ENCODE results near the gene RAD51B.

The RAD51B gene

DNA sequence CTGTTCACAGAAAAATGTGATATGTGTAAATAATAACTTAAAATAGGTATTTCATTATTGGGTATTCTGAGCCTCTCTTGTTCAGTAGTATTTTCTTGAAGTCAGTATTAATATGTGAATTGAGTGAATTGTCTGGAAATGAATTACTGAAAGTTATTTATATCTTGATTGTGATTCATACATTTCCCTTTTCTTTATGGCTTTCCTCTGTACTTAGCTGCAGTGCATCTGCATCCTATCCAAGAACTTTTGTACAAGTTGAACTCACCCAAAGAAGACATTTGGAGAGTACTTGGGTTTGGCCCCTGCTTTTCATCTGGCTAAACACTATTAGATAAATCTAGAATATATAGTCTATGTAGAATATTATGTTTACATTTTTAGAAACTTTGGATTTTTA, 326.0 kb downstream of the RAD51B start:
- no peak for DNase-seq (ENCODE audit: low spot score)

DNA sequence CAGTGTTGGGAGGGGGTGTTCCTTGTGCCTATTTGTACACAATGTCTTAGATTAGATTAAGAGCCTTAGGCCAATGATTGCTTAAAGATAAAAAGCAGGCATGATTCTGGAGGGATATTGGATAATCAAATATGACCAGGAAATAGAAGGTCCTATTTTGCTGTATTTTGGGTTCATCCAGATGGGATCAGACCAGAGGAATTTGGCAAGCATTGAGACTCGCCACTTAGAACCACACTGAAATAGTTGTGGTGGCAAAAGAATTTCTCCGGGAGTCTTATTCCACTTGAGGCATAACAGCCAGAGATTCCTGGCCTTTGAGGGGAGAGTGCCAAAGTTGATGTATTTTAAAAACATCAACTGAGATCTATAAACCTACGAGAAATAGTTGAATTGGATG, 327.2 kb downstream of the RAD51B start:
- no peak for DNase-seq (ENCODE audit: low spot score)

DNA sequence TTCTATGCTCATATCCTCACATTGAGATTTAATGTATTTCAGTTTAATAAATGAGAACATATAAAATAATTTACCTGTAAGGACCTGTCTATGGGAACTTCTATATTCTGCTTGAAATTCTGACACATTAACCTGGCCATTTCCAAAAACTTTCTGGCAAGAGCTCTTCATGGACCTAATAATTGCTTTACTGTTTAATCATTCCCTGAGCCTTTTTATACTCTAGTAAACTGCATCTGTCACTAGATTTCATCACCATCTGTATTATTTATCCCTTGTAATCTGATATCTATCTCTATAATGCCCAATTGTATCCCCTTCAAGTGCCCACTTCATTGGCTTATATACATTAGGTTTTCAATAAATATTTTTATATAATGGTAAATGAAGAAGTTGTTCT, 327.7 kb downstream of the RAD51B start:
- DNase-seq (ENCODE audit: low spot score), result no peak

DNA sequence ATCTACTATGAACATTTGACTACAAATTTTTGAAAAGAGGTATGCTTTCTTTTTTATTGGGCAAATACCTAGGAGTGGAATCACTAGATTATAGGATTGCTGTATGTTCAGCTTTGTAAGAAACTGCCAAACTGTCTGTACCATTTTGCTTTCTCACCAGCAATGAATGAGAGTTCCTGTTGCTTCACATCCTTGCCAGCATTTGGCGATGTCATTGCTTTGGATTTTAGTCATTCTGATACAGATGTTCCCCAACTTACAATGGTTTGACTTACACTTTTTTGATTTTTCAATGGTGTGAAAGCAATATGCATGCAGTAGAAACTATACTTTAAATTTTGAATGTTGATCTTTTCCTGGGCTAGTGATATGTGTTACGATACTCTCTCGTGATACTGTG, 328.7 kb downstream of the RAD51B start:
- no peak for DNase-seq (ENCODE audit: low spot score)

DNA sequence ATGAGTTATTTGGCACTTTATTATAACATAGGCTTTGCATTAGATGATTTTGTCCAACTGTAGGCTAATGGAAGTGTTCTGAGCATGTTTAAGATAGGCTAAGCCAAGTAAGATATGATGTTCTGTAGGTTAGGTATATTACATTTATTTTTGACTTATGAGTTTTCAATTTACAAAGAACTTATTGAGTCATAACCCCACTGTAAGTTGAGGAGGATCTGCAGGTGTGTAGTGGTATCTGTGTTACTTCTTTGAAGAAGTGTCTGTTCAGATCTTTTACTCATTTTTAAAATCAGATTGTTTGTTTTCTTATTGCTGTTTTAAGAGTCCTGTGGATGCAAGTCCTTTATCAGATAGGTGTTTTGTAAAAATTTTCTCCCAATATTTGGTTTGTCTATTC, 329.2 kb downstream of the RAD51B start:
- DNase-seq (ENCODE audit: low spot score), result no peak

DNA sequence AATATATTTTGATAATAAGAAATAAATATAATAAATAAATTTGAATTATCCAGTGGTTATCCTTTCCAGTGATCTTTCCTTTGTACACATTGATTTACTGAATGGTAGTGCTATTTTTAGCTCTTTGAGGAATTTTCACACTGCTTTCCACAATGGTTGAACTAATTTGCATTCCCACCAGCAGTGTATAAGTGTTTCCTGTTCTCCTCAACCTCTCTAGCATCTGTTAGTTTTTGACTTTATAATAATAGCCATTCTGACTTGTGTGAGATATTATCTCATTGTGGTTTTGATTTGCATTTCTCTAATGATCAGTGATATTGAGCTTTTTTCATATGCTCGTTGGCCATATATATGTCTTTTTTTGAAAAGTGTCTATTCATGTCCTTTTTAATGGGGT, 333.7 kb downstream of the RAD51B start:
- no peak for DNase-seq (ENCODE audit: low spot score)

DNA sequence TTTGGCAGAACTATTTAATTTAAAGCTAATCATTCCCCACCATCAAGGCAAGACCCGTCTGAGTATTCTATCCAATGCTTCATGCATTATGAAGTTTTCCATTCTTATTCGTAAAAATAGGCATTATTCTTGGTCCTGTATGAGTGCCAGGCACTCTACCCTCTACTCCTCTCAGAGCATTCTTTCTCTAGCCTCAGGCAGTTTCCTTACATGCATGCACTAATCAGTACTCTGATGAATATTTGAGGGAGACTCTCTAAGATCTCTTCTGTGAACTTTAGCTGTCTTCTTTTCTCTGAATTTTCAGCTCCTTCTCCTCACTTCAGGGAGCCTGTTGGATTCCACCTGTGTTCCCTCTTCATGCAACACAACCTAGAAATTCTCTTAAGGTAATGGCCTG, 334.7 kb downstream of the RAD51B start:
- DNase-seq (ENCODE audit: low spot score), result no peak

DNA sequence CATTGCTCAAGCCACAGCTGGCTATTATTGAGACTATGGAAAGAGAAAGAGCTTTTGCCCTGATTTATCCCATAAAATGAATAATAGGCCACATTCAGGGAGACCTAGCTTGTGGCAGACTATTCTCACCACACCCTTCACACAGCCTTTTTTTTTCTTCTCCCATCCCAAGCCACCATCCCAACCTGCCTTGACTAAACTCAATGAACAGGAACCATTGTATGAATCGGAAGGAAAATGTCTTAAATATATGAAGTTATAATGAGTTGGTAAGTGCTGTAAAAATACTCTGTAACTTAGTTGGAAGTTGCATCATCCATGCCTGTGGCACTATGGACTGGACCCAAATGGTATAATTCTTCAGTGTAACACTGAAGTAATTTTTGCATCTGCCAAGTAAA, 338.4 kb downstream of the RAD51B start:
- DNase-seq (ENCODE audit: low spot score), result no peak

DNA sequence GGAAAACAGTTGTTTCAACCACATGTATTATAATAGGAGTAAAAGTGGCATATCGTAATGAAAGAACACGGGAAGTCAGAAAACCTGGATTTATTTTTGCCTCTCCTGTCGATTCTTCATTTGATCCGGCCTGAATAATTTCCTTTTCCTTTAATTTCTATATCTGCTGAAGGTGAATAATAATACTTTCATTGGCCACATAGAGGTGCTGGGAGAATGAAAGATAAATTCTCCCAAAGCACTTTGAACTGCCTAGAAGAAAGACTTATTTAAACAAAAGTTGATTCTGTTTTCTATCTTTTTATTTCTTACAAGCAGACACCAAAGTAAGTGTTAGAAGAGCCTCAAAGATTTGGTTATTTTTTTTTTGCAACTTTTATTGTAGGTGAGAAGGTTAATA, 339.1 kb downstream of the RAD51B start:
- no peak for DNase-seq (ENCODE audit: low spot score)

DNA sequence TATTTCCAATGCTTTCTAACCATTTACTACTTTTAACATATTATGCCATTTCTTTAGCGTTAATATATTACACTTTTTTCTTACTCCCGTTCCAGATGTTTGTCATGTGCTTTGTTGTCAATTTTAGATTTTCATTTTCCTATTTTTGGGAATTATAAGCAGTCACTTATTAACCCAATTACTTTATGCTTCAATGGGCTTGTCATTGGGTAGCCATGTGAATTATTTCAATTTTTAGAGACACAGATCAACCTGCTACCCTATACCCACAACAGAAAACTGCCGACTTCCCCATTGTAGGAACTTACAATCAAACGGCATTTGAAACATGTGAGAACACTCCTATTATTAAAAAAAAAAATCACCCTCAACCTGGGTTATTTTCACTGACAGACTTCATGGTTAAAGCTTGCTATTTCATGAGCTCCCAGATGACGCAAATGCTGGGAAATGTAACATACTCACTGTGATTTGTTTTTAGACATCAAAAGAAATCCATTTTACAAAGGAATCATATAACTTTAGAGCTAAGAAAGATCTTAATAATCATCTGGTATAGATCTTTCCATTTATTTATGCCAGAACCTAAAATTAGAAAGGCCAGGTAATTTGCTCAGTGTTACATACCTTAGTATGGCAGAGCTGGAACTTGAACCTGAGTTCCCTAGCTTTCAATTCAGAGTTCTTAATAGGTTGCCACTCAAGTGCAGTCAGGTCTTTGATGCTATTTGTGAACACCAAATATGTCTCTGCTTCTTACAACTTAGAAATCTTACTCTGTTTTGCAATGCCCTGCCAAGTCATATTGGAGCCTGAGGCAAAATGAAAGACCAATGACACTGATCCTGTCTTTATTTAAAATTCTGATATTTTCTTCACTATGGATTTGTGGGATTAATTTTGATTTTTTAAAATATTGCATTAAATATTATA, 340.4 kb downstream of the RAD51B start:
- DNase-seq (ENCODE audit: low spot score), result no peak

DNA sequence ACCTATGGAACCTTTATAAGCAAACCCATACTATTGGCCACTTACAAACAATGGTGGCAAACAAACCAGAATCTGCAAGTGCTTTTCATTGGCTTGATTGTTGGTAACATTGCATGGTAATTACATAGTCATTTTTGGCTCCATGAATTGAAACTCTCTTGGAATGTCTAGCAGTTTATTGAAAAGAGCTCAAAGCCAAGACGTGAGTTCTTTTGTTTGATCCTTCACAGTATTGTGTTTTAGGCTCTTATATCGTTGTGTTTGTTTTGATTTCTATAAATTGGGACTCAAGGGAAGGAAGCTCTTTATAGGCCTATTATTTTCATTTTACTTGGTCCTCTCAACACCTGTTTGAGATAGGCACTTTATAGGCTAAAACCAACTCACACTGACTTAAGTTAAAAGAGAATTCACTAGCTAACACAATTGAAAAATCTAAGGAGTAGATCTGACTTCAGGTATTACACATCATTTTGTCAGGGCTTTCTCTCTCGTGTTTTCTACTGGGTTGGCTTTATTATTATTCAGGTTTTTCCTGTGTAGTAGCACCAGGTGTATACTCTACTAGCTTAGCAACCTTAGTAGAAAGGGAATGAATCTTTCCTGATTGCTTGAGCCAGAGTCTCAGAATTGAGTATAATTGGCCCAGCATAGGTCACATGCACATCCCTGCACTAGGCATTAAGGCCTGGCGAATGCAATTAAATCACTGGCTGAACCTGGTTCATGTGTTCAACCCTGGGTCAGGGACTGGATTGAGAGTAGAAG, 341.4 kb downstream of the RAD51B start:
- no peak for DNase-seq (ENCODE audit: low spot score)

DNA sequence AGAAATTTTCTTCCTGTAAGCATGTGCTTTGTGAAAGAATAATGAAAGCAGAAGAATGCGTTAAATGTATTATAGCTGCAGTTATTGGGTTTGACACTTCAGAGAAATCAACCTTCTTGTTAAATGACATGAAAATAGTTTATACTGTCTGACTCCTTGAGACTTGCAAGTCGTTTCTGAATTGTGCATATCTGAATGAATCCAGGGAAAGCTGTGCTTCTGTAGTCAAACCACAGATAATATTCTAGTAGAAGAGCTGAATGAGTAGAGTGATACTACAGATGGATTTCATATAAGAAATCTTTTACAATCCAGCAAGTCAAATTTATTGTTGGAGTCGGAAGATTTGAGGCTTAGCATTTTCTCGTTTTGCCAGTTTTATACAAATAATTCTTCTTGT, 343.3 kb downstream of the RAD51B start:
- no peak for DNase-seq (ENCODE audit: low spot score)

DNA sequence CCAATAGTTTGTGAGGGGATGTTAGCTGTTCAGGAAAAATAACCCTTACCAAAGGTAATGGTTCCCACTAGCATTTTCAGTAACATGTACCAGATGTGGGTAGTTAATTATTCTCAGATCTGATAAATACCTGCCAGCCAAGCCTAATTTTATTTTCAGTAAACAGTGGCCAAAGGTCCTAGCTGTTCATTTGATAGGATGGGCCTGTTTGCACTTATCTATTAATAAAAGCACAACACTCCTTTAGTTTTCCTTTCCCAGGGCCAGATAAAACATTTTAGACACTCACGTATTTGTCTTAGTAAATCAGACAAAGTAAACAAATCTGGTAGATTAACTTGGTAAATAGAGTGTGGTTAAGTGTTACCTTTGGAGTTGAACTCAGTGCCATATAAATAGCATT, 345.1 kb downstream of the RAD51B start:
- DNase-seq (ENCODE audit: low spot score), result no peak

DNA sequence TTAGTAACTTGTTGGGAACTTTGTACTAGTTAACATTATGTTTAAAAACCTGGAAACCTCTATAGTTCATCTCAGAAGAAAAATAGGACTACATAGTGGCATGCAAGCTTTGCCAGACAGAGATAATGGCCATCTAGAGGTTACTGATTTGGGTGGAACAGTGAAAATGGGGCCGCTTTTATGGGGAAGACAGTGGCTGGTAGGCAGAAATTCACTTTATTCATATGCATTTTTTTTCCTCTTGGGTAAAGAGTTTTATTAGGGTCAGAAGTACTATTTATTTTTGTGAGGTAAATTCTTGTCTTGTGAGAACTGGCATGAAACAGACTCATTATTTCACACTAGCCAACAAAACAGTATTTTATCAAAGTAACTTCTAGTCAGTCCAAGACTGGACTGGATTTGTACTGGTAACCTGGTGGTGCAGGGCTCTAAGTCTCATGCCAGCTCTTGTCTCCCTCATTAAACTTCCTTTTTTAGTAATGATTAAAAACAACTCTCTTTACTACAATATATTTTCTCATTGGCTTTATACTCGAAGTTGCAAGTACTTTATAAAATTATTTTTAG, 345.8 kb downstream of the RAD51B start:
- DNase-seq (ENCODE audit: low spot score), result no peak

DNA sequence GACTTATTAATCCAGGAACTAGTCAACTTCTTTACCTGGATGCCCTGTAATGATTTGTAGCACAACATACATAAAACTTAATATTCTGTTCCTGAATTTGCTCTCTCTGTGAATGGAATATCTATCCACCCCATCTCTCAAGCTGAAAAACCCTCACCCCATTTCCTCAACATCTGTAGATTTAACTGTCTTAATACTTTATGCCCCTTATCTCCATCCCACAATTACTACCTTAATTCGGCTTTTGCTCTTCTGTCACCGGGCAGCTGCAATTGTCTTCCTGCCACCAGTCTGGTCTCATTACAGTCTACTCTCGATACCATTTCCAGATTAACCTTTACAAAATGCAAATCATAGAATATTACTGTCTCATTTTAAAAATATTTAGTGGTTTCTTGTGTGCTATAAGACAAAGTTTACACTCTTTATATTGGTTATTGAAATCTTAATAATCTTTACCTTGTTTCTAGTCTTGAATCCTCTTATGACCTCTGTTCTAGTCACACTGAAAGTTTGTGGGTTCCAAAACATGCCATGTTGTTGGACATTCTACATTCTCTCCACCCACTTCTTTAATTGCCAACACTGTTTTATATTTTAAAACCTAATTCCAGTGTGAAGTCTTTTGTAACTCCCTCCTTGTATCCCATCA, 347.3 kb downstream of the RAD51B start:
- no peak for DNase-seq (ENCODE audit: low spot score)

DNA sequence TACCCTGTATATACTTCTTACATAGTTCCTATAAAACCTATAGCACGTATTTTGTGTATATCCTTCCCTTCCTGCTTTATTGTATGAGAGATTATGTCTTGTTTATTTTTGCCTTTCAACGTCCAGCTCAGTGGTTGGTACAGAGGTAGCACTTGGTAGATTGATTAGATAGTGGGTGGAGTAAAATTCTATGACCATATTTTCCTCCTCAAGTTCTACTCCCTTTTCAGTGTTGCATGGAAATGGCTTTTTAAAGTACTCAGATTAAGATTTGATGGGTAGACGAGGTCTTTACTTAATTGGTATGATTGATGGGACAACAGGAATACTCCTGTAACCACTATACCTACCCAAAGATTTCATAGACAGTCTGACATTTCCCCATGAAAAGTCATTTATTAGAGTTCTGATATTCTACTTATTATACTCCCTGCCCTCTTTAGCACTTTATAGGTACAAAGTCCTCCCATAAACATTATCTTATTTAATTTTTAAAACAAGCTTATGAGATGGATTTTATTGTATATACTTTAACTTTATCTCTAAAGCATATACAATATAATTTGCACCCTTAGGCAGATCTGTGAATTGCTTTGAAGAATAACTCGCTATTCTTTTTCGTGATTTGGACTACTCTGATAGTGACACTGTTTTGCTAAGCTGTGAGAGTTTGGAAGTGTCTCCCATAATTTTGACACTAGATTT, 348.0 kb downstream of the RAD51B start:
- no peak for DNase-seq (ENCODE audit: low spot score)

DNA sequence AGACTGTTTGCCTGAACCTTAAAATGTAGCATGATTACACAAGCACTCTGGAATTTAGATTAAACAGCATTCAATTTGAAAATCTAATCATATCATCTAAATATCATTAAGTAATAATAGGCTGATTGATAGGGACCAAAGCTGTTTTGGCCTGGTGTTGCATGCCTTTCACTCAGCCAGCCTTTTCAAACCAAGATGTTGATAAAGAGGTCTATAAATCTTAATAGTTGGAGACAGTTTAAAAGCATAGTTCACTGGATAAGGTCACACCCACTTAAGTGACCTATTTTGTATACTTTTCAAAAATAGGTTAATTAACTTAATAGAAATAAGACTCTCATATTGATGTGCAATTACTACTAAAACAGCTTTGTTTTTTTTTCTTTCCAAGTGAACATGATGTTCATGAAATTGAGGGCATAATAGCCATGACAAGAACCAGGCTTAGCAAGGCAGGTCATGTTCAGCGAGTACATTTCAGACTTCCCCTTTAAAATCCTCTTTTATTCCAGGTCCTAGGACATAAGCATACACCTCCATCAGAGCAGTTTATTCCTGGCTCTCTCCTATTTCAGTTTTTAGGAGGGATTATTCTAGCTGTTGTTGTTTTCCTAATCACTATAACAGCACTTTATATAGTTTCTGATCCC, 349.0 kb downstream of the RAD51B start:
- DNase-seq (ENCODE audit: low spot score), result no peak

DNA sequence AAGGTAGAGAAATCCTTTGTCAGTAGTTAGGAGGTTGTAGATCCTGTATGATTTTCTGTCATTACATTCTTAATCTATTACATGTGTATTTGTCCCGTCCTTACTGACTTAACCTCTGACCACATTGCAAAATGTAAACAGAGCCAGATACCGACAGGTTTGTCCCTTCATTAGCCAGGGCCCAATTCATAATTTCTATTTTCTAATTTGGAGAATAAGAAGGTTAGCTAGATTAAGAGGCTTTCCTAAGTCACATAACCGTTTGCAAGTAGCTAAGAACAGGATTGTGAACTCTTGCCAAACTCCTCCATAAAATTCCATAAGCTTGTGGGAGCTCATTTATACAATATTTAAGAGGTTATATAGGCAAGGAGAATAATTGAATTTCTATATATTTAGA, 352.6 kb downstream of the RAD51B start:
- no peak for DNase-seq (ENCODE audit: low spot score)

DNA sequence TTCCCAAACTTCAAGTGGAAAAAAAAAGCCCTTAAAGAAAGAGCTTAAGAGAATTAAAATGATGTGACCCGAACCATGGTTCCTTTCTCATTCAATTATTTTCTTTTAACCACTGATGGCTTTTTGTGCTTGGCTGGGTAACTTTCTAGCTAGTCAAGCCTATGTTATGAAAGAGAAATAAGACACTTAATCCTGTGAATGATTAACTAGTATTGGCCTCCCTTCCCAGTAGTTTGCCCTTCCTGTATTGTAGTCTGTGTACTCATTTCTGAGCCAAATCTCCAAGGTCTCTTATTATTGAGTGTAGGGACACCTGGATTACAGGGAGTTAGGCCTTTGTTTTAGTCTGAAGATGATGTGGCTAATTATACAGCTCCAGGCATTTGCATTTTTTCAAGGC, 353.0 kb downstream of the RAD51B start:
- DNase-seq (ENCODE audit: low spot score), result no peak

DNA sequence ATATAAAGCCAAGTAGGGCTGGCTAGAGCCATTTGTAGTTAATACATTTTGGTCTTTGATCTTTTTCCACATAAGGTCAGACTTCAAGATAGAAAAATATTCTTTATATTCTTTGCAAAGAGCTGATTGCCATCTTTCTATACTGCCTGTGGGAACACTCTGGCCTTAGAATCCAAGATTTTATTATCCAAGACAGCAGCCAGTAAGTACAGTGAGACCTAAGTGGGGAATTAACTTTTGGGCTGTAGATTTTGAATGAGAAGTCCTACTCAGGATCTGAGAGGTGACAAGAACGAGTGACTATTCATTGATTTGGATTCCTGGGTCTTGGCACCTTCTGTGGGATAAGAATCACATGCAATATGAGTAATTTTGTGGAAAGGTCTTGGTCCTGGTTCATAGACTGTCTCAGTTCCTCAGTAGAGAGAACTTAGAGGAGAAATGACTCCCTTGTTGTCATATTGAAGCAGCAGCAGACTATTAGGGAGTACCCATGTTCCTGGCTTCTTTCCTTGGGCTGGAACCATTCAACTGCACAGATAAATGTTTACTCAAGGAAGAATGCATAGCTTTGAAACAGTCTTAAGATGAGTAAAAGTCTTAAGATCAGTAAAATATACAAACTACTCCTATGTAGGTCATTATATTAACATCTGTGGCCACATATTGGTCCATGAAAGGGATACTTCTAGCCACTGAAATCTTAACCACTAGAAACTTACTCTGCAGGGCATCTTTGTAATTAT, 353.8 kb downstream of the RAD51B start:
- DNase-seq (ENCODE audit: low spot score), result no peak

DNA sequence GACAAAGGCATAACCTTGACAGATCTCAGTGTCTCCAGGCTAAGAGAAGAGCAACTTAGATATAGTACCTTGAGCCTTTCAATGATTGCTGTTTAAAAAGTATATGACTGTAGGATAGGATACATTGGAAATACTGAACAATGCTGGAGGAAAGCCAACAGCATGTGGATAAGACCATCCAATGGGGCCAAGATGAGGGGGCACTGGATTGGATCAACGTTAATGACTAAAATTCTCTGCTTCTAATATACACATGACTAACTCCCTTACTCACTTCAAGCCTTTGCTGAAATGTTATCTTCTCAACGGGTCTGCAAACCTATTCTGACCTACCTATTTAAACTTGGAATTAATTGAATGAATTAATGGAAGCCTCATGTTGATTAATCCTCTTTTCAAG, 354.9 kb downstream of the RAD51B start:
- DNase-seq (ENCODE audit: low spot score), result no peak
